Karpas-422 (cell line): ENCODE measurements around the gene GCK. TPM values are rescaled to one million over a fixed set of nuclear protein-coding genes. Genes with fewer than 3 reads are reported as not detected.

ENCODE experiments used
- DNase-seq: peaks from one replicate; pipeline ENCODE4 v3.0.0-alpha.2; 2015
- H2AFZ ChIP-seq: fragments of 200-600 bp; sonication (generic); 2 replicates; pipeline ENCODE4 v1.6.1; 2014; ENCODE audit warnings: antibody characterized with exemption, low read length, mixed read lengths
- H3K27ac ChIP-seq: fragments of 200-600 bp; sonication (generic); 2 replicates; pipeline ENCODE4 v1.5.1; 2014; ENCODE audit warnings: mild to moderate bottlenecking, low read length, moderate library complexity
- H3K27me3 ChIP-seq: fragments of 200-600 bp; sonication (generic); 2 replicates; pipeline ENCODE4 v1.6.1; 2014; ENCODE audit warnings: low read length, mixed read lengths
- H3K36me3 ChIP-seq: fragments of 200-600 bp; sonication (generic); 2 replicates; pipeline ENCODE4 v1.6.1; 2014; ENCODE audit warnings: low read length, mixed read lengths; ENCODE audit not compliant: insufficient read depth
- H3K4me1 ChIP-seq: fragments of 200-600 bp; sonication (generic); 2 replicates; pipeline ENCODE4 v1.6.1; 2014; ENCODE audit warnings: mild to moderate bottlenecking, low read length, mixed read lengths
- H3K4me2 ChIP-seq: fragments of 200-600 bp; sonication (generic); 2 replicates; pipeline ENCODE4 v1.6.1; 2014; ENCODE audit warnings: low read length, low read depth, mild to moderate bottlenecking; ENCODE audit not compliant: poor library complexity, severe bottlenecking
- H3K4me3 ChIP-seq: fragments of 200-600 bp; sonication (generic); 2 replicates; pipeline ENCODE4 v1.5.1; 2014; ENCODE audit warnings: mild to moderate bottlenecking, antibody characterized with exemption, low read length, mixed read lengths
- H3K79me2 ChIP-seq: fragments of 200-600 bp; sonication (generic); 2 replicates; pipeline ENCODE4 v1.6.1; 2014; ENCODE audit warnings: mild to moderate bottlenecking, low read length, mixed read lengths
- H3K9ac ChIP-seq: fragments of 200-600 bp; sonication (generic); 2 replicates; pipeline ENCODE4 v1.6.0; 2014; ENCODE audit warnings: low read length
- H3K9me2 ChIP-seq: fragments of 200-600 bp; sonication (generic), shearing (Covaris generic); replicated peaks from 2 replicates; pipeline ENCODE4 v1.6.0; 2014; ENCODE audit warnings: mild to moderate bottlenecking, low read length, moderate library complexity; ENCODE audit not compliant: insufficient read depth
- H3K9me3 ChIP-seq: fragments of 300-700, 200-600 bp; sonication (generic); 2 replicates; pipeline ENCODE4 v1.6.1; 2014; ENCODE audit warnings: low read length, mixed read lengths
- H4K20me1 ChIP-seq: fragments of 200-600 bp; sonication (generic); 2 replicates; pipeline ENCODE4 v1.6.1; 2014; ENCODE audit warnings: mild to moderate bottlenecking, antibody characterized with exemption, low read length, low read depth; ENCODE audit not compliant: insufficient read depth
- total RNA-seq: library from RNA; depleted of rRNA; stranded (reverse); fragments of >200 nt; shearing (Covaris generic); gene quantifications from 2 replicates; pipeline ENCODE4 v1.2.3, GENCODE V29; 2014; ENCODE audit warnings: low replicate concordance

The GCK gene
- total RNA-seq, 1 experiment from 2014 or later, result not detected

GRCh38 chr7:44184873-44185446, 4.3 kb downstream of the GCK start:
- DNase-seq, result no peak
- H3K4me1 ChIP-seq, result no peaks in the 10 kb centered on the region
- H2AFZ ChIP-seq, result no peak overlapping the region
- no peak overlapping the region for H3K4me3 ChIP-seq
- H3K27ac ChIP-seq, result no peak overlapping the region
- H3K36me3 ChIP-seq, result no peaks in the 10 kb centered on the region
- H3K79me2 ChIP-seq, result no peaks in the 10 kb centered on the region
- no peak overlapping the region for H3K4me2 ChIP-seq
- H3K27me3 ChIP-seq, result peaks cover 3% of the 10 kb centered on the region; the same call in 1 of the 2 replicates
- no peaks in the 10 kb centered on the region for H3K9me2 ChIP-seq
- no peak overlapping the region for H3K9ac ChIP-seq
- no peaks in the 10 kb centered on the region for H3K9me3 ChIP-seq
- H4K20me1 ChIP-seq, result no peaks in the 10 kb centered on the region

- H3K4me3 ChIP-seq, result no peak overlapping the region
- H4K20me1 ChIP-seq, result no peaks in the 10 kb centered on the region
- no peaks in the 10 kb centered on the region for H3K4me1 ChIP-seq
- no peak for DNase-seq
- no peaks in the 10 kb centered on the region for H3K9me2 ChIP-seq
- peaks cover 3% of the 10 kb centered on the region; the same call in 1 of the 2 replicates for H3K27me3 ChIP-seq
- H3K4me2 ChIP-seq, result no peak overlapping the region
- no peak overlapping the region for H3K27ac ChIP-seq
- H3K9me3 ChIP-seq, result no peaks in the 10 kb centered on the region
- H3K36me3 ChIP-seq, result no peaks in the 10 kb centered on the region
- no peak overlapping the region for H2AFZ ChIP-seq
- H3K79me2 ChIP-seq, result no peaks in the 10 kb centered on the region
- no peak overlapping the region for H3K9ac ChIP-seq
These were observed 4.9 kb downstream of the GCK start for GRCh38 chr7:44184206-44184872.

- H2AFZ ChIP-seq, result no peak overlapping the region
- H4K20me1 ChIP-seq, result no peaks in the 10 kb centered on the region
- H3K79me2 ChIP-seq, result no peaks in the 10 kb centered on the region
- H3K27ac ChIP-seq, result no peak overlapping the region
- no peak overlapping the region for H3K9ac ChIP-seq
- DNase-seq, result no peak
- H3K4me3 ChIP-seq, result no peak overlapping the region
- no peaks in the 10 kb centered on the region for H3K36me3 ChIP-seq
- no peaks in the 10 kb centered on the region for H3K9me3 ChIP-seq
- no peaks in the 10 kb centered on the region for H3K4me1 ChIP-seq
- H3K27me3 ChIP-seq, result peaks cover 3% of the 10 kb centered on the region; the same call in 1 of the 2 replicates
- H3K4me2 ChIP-seq, result no peak overlapping the region
- no peaks in the 10 kb centered on the region for H3K9me2 ChIP-seq
These were observed 5.9 kb downstream of the GCK start for GRCh38 chr7:44183386-44183785.

GRCh38 chr7:44182827-44183226, 6.4 kb downstream of the GCK start:
- Histone ChIP-seq H3K4me3 (no peak overlapping the region), H3K27ac (no peak overlapping the region), H3K9me2 (no peaks in the 10 kb centered on the region), H3K9ac (no peak overlapping the region), H3K4me1 (no peaks in the 10 kb centered on the region), H3K79me2 (no peaks in the 10 kb centered on the region), H3K9me3 (no peaks in the 10 kb centered on the region), H4K20me1 (no peaks in the 10 kb centered on the region), H2AFZ (no peak overlapping the region), H3K36me3 (no peaks in the 10 kb centered on the region), H3K27me3 (peaks cover 3% of the 10 kb centered on the region; the same call in 1 of the 2 replicates), H3K4me2 (no peak overlapping the region)
- DNase-seq, result no peak

- Histone ChIP-seq H4K20me1 (no peaks in the 10 kb centered on the region), H3K4me2 (no peak overlapping the region), H3K79me2 (no peaks in the 10 kb centered on the region), H3K4me3 (no peak overlapping the region), H3K9me2 (no peaks in the 10 kb centered on the region), H3K4me1 (no peaks in the 10 kb centered on the region), H3K9ac (no peak overlapping the region), H3K36me3 (no peaks in the 10 kb centered on the region), H3K27ac (no peak overlapping the region), H2AFZ (no peak overlapping the region), H3K27me3 (peaks cover 3% of the 10 kb centered on the region; the same call in 1 of the 2 replicates), H3K9me3 (no peaks in the 10 kb centered on the region)
- no peak for DNase-seq
These were observed 8.6 kb downstream of the GCK start for GRCh38 chr7:44180631-44181030.

GRCh38 chr7:44177570-44178131, 11.6 kb downstream of the GCK start:
- Histone ChIP-seq H4K20me1 (no peaks in the 10 kb centered on the region), H3K4me2 (no peak overlapping the region), H3K36me3 (no peaks in the 10 kb centered on the region), H2AFZ (no peak overlapping the region), H3K4me1 (no peaks in the 10 kb centered on the region), H3K9ac (no peak overlapping the region), H3K4me3 (no peak overlapping the region), H3K79me2 (no peaks in the 10 kb centered on the region), H3K27ac (no peak overlapping the region), H3K9me2 (no peaks in the 10 kb centered on the region), H3K27me3 (peaks cover 3% of the 10 kb centered on the region; the same call in 1 of the 2 replicates), H3K9me3 (no peaks in the 10 kb centered on the region)
- no peak for DNase-seq

GRCh38 chr7:44176486-44176885, 12.8 kb downstream of the GCK start:
- H3K4me1 ChIP-seq, result no peaks in the 10 kb centered on the region
- no peak overlapping the region for H3K27ac ChIP-seq
- no peaks in the 10 kb centered on the region for H3K9me2 ChIP-seq
- no peak overlapping the region for H3K4me2 ChIP-seq
- no peak overlapping the region for H3K4me3 ChIP-seq
- no peak overlapping the region for H2AFZ ChIP-seq
- H3K9ac ChIP-seq, result no peak overlapping the region
- H3K36me3 ChIP-seq, result no peaks in the 10 kb centered on the region
- peaks cover 3% of the 10 kb centered on the region; the same call in 1 of the 2 replicates for H3K27me3 ChIP-seq
- no peaks in the 10 kb centered on the region for H4K20me1 ChIP-seq
- H3K79me2 ChIP-seq, result no peaks in the 10 kb centered on the region
- no peak for DNase-seq
- H3K9me3 ChIP-seq, result no peaks in the 10 kb centered on the region

- DNase-seq, result no peak
- H3K27ac ChIP-seq, result no peak overlapping the region
- H3K4me3 ChIP-seq, result no peak overlapping the region
- H4K20me1 ChIP-seq, result no peaks in the 10 kb centered on the region
- H3K4me1 ChIP-seq, result no peaks in the 10 kb centered on the region
- no peaks in the 10 kb centered on the region for H3K9me2 ChIP-seq
- no peak overlapping the region for H3K9ac ChIP-seq
- no peaks in the 10 kb centered on the region for H3K27me3 ChIP-seq
- H3K36me3 ChIP-seq, result no peaks in the 10 kb centered on the region
- no peaks in the 10 kb centered on the region for H3K9me3 ChIP-seq
- H2AFZ ChIP-seq, result no peak overlapping the region
- H3K79me2 ChIP-seq, result no peaks in the 10 kb centered on the region
- no peak overlapping the region for H3K4me2 ChIP-seq
These were observed 13.5 kb downstream of the GCK start for GRCh38 chr7:44175730-44176129.
